GM19395 (cell line): ENCODE measurements around the gene ZSCAN5A.
"Not testable (repeated sequence)": the region's sequence is repeated elsewhere in the genome, so short reads cannot be mapped to it uniquely, and the experiment has no call there.

Source experiments
- ATAC-seq: cut with Tn5 transposase; IDR thresholded peaks from one replicate; pipeline ENCODE4 v1.9.1; 2021; ENCODE audit warnings: mild to moderate bottlenecking, moderate library complexity; ENCODE audit not compliant: unreplicated experiment

The ZSCAN5A gene

DNA sequence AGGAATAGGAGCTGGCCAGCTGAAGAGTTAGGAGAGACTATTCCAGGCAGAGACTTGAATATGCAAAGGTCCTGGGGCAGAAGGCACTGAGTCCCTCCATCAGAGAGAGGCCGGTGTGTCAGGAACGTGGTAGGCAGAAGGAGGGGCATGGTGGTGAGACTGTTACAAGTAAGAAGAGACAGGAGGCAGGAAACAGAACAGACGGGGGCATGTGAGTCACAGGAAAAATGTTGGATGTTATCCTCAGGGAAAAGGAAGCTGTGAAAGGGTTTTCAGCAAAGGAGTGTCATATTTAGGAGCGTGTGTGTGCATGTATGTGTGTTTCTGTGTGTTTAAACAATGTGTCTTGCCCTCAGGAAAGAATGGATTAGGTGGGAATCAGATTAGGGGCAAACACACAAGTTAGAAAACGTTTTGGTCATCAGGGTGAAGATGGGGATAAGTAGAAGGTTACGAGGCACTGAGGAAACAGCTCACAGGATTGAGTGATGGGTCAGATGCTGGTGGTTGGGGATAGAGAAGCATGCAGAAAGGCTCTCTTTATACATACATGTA is 41.0 kb downstream of the ZSCAN5A start:
- no peak for ATAC-seq

- ATAC-seq: no peak
Observed at GRCh38 chr19:56272161-56272798, 42.4 kb downstream of the ZSCAN5A start, which contains the start of gene EDDM13. EDDM13 (plus strand) TSS chr19:56272748; CDS start chr19:56272835, 87 bp downstream.

- ATAC-seq: no peak
Observed at GRCh38 chr19:56271151-56271550, 43.5 kb downstream of the ZSCAN5A start.

- no peak for ATAC-seq
Observed at GRCh38 chr19:56270676-56271075, 44.0 kb downstream of the ZSCAN5A start.

DNA sequence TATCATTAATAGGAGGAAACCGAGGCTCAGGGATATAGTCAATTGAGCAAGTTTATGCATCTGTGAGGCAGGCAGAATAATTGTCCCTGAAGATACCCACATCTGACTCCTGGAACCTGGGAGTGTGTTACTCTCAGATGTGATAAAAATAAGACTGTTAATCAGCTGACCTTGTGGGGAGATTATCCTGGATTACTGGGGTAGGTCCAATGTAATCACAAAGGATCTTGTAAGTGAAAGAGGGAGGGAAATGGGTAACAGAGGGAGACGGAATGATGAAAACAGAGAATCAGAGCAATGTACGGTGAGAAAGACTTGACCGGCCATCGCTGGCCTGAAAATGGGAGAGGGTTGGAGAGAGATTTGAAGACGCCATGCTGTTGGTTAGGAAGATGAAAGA is 45.3 kb downstream of the ZSCAN5A start:
- ATAC-seq: no peak

DNA sequence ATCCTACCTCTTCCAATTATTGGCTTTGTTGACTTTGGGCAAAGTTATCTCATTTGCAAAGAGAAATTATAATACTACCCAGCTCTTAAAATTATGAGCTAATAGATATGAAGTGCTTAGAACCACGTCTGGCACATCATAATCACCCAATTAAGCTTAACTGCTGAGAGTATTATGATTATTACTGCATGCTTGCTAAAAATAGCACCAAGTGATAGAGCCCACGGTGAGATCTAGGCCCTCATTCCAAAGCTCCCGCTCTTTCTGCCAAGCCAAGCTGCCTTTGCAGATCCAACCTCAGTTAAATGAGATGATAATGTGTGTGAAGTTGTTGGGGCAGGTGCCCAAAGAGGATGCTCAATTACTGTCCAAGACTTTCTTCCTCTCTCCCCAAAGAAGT is 48.6 kb downstream of the ZSCAN5A start:
- no peak for ATAC-seq

- ATAC-seq: no peak
Observed at GRCh38 chr19:56263319-56263718, 51.3 kb downstream of the ZSCAN5A start.

- not testable (repeated sequence) for ATAC-seq
Observed at GRCh38 chr19:56261932-56262331, 52.7 kb downstream of the ZSCAN5A start.

DNA sequence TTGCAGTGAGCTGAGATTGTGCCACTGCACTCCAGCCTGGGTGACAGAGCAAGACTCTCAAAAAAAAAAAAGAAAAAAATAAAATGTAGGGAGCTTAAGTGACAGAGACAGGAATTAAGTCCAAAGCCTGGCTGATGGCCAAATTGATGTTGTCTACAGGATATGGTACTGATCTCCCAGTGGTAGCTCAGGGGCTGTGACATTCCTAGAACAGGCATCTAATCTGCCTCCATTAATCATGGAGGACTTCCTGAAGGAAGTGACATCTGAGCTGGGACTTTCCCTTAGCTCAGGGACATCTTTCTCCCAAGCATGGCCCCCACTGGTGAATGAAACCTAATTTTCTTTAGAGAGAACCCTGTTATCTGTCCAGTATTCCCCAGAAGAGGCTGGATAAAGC is 53.5 kb downstream of the ZSCAN5A start:
- no peak for ATAC-seq

- no peak for ATAC-seq
Observed at GRCh38 chr19:56258272-56258671, 56.4 kb downstream of the ZSCAN5A start.

DNA sequence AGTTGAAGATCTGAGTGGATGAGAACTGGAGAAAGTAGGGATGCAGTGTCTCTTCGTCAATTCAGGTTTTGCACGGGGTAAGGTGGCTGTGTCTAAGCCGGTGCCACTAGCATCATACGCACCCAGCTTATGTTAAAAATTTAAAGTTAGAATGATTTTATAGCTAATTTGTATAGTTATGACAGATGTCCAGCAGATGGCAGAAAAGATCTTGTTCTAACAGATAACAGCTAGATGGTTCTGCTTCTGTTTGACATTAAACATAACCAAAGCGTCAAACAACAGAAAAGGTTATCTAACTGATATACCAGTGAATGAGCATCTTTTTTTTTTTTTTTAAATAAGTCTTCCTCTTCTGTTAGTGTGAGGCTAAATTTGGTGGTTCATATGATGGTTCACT is 60.9 kb downstream of the ZSCAN5A start:
- ATAC-seq: no peak

GRCh38 chr19:56252699-56253422 is 61.8 kb downstream of the ZSCAN5A start:
- no peak for ATAC-seq

DNA sequence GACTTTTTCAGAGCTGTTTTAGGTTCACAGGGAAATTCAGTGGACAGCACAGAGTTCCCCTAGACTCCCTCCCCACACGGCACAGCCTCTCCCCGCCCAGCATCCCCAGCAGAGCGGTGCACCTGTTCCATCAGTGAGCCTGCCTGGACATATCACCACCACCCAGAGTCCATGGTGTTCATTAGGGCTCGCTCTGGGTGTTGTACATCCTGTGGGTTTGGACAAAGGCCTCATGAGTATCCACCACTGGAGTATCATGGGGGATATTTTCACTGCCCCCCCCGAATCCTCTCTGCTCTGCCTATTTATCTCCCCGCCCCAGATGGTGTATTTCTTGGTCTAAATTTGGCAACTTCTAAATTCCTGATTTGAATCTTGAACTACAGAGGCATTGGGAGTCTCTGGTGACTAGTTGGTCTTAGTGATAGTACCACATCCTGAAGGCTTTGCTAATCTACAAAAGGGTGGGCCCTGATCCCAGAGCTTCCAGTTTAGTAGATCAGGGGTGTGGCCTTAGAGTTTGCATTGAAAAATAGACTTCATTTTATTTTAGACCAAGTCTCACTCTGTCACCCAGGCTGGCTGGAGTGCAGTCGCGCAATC is 65.8 kb downstream of the ZSCAN5A start:
- not testable (repeated sequence) for ATAC-seq

DNA sequence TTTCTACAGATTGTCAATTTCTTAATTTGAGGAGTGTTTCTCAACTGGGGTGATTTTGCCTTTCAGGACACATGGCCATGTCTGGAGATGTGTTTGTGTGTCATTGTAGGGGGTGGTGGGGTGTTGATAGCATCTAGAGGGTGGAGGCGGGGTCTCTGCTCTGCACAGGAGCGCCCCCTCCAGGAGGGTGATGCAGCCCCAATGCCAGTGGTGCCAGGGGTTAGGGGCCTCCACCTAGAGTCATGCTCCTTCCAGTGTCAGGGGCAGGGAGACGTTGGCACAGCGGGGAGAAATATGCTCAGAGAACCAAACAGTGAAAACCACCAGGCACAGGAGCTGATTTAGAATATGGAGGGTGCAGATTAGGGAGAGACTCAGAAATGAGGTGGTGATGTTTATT is 68.9 kb downstream of the ZSCAN5A start:
- ATAC-seq: not testable (repeated sequence)

- ATAC-seq: no peak
Observed at GRCh38 chr19:56245121-56245740, 69.4 kb downstream of the ZSCAN5A start.

DNA sequence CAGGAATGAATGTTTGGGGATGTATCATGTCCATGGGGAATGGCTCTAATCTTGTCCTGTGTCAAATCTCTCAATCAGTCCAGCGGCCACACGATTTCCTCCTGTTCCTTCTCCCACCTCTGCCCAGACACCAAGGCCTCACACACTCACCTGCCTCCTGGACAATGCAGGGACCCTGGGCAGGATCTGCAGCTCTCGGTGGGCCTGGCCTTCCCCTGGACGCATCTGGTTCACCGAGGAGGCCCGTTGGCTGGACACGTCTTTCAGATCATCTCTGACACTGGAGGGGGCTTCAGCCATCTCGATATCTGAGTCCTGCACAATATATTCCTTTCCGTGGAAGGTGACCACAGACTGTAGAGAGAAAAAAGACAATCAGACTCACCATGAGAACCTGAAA is 91.2 kb downstream of the ZSCAN5A start:
- ATAC-seq: no peak

DNA sequence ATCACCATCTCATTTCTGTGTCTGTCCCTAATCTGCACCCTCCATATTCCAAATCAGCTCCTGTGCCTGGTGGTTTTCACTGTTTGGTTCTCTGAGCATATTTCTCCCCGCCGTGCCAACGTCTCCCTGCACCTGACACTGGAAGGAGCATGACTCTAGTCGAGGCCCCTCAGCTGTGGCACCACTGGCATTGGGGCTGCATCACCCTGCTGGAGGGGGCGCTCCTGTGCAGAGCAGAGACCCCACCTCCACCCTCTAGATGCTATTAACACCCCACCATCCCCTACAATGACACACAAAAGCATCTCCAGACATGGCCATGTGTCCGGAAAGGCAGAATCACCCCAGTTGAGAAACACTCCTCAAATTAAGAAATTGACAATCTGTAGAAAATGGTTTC is 91.7 kb downstream of the ZSCAN5A start:
- no peak for ATAC-seq

DNA sequence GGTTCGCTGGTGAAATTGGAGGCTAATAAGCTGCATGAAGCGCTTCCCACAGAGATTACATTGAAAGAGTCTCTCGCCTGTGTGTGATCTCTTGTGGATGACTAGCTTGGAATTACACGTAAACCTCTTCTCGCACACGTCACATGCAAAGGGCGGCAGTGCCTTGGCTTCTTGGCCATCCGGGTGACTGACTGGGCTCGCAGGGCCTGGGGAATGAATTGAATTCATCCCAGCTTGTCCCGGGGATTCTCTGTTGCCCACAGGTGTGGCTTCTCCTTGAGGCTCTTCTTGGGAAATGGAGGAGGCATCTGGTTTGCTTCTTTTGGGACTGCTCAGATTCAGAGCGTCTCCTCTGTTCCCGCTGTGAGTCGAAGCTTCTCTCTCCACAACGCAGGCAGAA is 92.8 kb downstream of the ZSCAN5A start:
- no peak for ATAC-seq

GRCh38 chr19:56221442-56221841 is 93.2 kb downstream of the ZSCAN5A start:
- not testable (repeated sequence) for ATAC-seq

- no peak for ATAC-seq
Observed at GRCh38 chr19:56218961-56219360, 95.7 kb downstream of the ZSCAN5A start.
